ENCODE measurements around the gene CSNK1D. TPM values are rescaled to one million over a fixed set of nuclear protein-coding genes. Genes with fewer than 3 reads are reported as not detected.
A peak's percentile ranks its signal among the peaks of the same experiment; 100 is the strongest.
"Not testable (repeated sequence)": the region's sequence is repeated elsewhere in the genome, so short reads cannot be mapped to it uniquely, and the experiment has no call there.

The CSNK1D gene
- total RNA-seq, 4 donors from 2014 or later = 52.3 to 142 (median 58.8) TPM

- 89% methylated on average over 10 of the region's 10 CpGs for whole genome bisulfite sequencing
- Histone ChIP-seq H3K27ac (no peak overlapping the region), H3K4me3 (no peak overlapping the region), H3K27me3 (no peaks in the 10 kb centered on the region), H3K36me3 (peaks cover 68% of the 10 kb centered on the region), H3K4me1 (peaks cover 51% of the 10 kb centered on the region), H3K9me3 (no peaks in the 10 kb centered on the region)
- TF ChIP-seq EP300 (IDR thresholded peaks at IDR 0.05) = no peak
- TF ChIP-seq POLR2AphosphoS5 (IDR thresholded peaks at IDR 0.05) = no peak
- TF ChIP-seq CTCF (IDR thresholded peaks at IDR 0.05) = no peak
- TF ChIP-seq POLR2A (IDR thresholded peaks at IDR 0.05) = no peak
- DNase-seq (ENCODE audit: low spot score in 2 of 2) = no peak
Observed at GRCh38 chr17:82266142-82266541, 7.4 kb downstream of the CSNK1D start.

- WGBS = 68% methylated on average over 8 of the region's 9 CpGs
- Histone ChIP-seq H3K27ac (no peak overlapping the region), H3K4me1 (peaks cover 27% of the 10 kb centered on the region), H3K27me3 (no peaks in the 10 kb centered on the region), H3K4me3 (no peak overlapping the region), H3K9me3 (no peaks in the 10 kb centered on the region), H3K36me3 (peaks cover 86% of the 10 kb centered on the region)
- no peak for TF ChIP-seq POLR2A (IDR thresholded peaks at IDR 0.05)
- no peak for TF ChIP-seq EP300 (IDR thresholded peaks at IDR 0.05)
- DNase-seq (ENCODE audit: low spot score in 2 of 2) = no peak
Observed at GRCh38 chr17:82263641-82264040, 9.9 kb downstream of the CSNK1D start.

- H3K4me1 ChIP-seq = peaks cover 16% of the 10 kb centered on the region
Observed at GRCh38 chr17:82262344-82262743, 11.2 kb downstream of the CSNK1D start.

GRCh38 chr17:82259972-82260961 is 13.2 kb downstream of the CSNK1D start:
- not testable (repeated sequence) for H3K27me3 ChIP-seq; H3K4me3 ChIP-seq; DNase-seq (ENCODE audit: low spot score in 2 of 2); H3K4me1 ChIP-seq; H3K27ac ChIP-seq; H3K9me3 ChIP-seq
- H3K36me3 ChIP-seq = peaks cover 97% of the 10 kb centered on the region
- WGBS = 90% methylated on average over 8 of the region's 8 CpGs

More at GRCh38 chr17:82262344-82262743, 11.2 kb downstream of the CSNK1D start:
- Histone ChIP-seq H3K4me3 (no peak overlapping the region), H3K9me3 (no peaks in the 10 kb centered on the region), H3K36me3 (peaks cover 91% of the 10 kb centered on the region), H3K27me3 (no peaks in the 10 kb centered on the region), H3K27ac (peak overlapping the region; percentile 21)
- TF ChIP-seq CTCF (IDR thresholded peaks at IDR 0.05) = no peak
- TF ChIP-seq EP300 (IDR thresholded peaks at IDR 0.05) = no peak
- no peak for TF ChIP-seq POLR2A (IDR thresholded peaks at IDR 0.05)
- no peak for TF ChIP-seq POLR2AphosphoS5 (IDR thresholded peaks at IDR 0.05)
- no peak for DNase-seq (ENCODE audit: low spot score in 2 of 2)
- WGBS = 71% methylated on average over 4 of the region's 4 CpGs

GRCh38 chr17:82258555-82258954 is 14.9 kb downstream of the CSNK1D start:
- peaks cover 96% of the 10 kb centered on the region for H3K36me3 ChIP-seq
- 74% methylated on average over 5 of the region's 5 CpGs for WGBS

More at GRCh38 chr17:82258555-82258954, 14.9 kb downstream of the CSNK1D start:
- no peaks in the 10 kb centered on the region for H3K9me3 ChIP-seq
- no peak overlapping the region for H3K4me3 ChIP-seq
- DNase-seq (ENCODE audit: low spot score in 2 of 2) = no peak
- TF ChIP-seq CTCF (IDR thresholded peaks at IDR 0.05) (no peak), POLR2AphosphoS5 (IDR thresholded peaks at IDR 0.05) (no peak), EP300 (IDR thresholded peaks at IDR 0.05) (no peak), POLR2A (IDR thresholded peaks at IDR 0.05) (no peak)
- H3K4me1 ChIP-seq = peaks cover 4% of the 10 kb centered on the region
- H3K27me3 ChIP-seq = no peaks in the 10 kb centered on the region
- no peak overlapping the region for H3K27ac ChIP-seq

Data from suprapubic skin (tissue), 4 donors.